Peyer's patch (tissue), 4 donors: ENCODE measurements around the gene RGS12.

Source experiments
- POLR2A ChIP-seq, 2 donors: fragments of 450-650 bp; IDR thresholded peaks; one replicate each; pipeline ENCODE4 v1.5.1; 2017; ENCODE audit warnings: antibody characterized with exemption in 2 of 2, mild to moderate bottlenecking in 2 of 2, moderate library complexity in 2 of 2
- TF ChIP-seq, protein P1 (sequence below), 6 experiments: fragments of 450-650 bp in 4 of 6; fragments of 200-600 bp in 2 of 6; sonication (generic) in 1 of 6; IDR thresholded peaks; one replicate each; pipeline ENCODE4 v1.5.1; 2017 to 2019; ENCODE audit warnings: antibody characterized with exemption in 6 of 6, mild to moderate bottlenecking in 3 of 6, moderate library complexity in 1 of 6

DNA sequence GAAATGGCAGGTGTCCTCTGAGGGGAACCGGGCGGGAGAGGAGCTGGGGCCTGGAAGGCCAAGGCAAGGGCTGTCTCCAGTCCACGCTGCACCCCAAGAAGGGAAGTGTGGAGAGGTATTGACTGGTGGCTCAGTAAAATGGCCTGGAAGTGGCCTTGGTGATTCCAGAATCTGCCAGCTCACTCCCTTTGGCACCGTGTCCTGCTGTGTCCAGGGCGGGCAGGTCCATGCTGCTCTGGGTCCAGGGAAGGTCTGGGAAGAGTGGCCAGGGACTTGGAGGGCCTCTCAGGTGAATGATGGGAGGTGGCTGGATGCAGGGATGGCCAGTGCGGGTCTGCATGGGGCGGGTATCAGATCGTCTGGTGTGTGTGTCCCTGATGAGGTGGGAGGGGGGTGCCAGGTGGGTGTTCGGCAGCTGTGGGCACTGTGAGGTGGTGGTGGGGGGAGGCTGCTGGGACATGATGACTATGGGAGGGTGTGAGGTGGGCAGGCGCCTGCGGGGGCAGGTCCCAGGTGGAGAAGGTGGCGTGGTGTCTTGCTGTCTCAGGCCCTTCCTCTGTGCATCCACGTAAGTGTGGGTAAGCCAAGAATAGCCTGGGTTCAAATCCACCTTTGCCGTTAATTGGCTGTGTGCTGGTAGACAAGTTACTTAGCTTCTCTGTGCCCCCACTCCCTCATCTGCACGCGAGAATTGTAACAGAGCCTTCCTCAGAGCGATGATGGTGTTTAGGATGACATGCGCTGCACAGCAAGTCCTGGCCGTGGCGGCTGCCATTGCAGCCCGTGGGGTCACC is 17.7 kb downstream of the RGS12 start:
- TF ChIP-seq, protein P1, sequence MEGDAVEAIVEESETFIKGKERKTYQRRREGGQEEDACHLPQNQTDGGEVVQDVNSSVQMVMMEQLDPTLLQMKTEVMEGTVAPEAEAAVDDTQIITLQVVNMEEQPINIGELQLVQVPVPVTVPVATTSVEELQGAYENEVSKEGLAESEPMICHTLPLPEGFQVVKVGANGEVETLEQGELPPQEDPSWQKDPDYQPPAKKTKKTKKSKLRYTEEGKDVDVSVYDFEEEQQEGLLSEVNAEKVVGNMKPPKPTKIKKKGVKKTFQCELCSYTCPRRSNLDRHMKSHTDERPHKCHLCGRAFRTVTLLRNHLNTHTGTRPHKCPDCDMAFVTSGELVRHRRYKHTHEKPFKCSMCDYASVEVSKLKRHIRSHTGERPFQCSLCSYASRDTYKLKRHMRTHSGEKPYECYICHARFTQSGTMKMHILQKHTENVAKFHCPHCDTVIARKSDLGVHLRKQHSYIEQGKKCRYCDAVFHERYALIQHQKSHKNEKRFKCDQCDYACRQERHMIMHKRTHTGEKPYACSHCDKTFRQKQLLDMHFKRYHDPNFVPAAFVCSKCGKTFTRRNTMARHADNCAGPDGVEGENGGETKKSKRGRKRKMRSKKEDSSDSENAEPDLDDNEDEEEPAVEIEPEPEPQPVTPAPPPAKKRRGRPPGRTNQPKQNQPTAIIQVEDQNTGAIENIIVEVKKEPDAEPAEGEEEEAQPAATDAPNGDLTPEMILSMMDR (IDR thresholded peaks at IDR 0.05), result no peak
- TF ChIP-seq POLR2A (IDR thresholded peaks at IDR 0.05), result no peak
